Fibroblast of the aortic adventitia (primary cell): ENCODE results near the gene TAS2R50. TPM values are rescaled to one million over a fixed set of nuclear protein-coding genes. Genes with fewer than 3 reads are reported as not detected.
A peak's percentile ranks its signal among the peaks of the same experiment; 100 is the strongest.

Experiments used
- DNase-seq: peaks from one replicate; pipeline ENCODE4 v3.0.0-alpha.2; 2010; ENCODE audit warnings: low read depth
- H3K4me3 ChIP-seq: 2 replicates; pipeline ENCODE4 v1.5.1; 2011; ENCODE audit warnings: low read depth, mild to moderate bottlenecking, control low read depth, low read length, moderate library complexity
- total RNA-seq: library from RNA; depleted of rRNA; stranded (reverse); fragments of >200 nt; gene quantifications from 2 replicates; pipeline ENCODE4 v1.2.3, GENCODE V29; 2012; ENCODE audit warnings: low replicate concordance
- TF ChIP-seq, protein P1 (sequence below): IDR thresholded peaks from 2 replicates; pipeline ENCODE4 v1.5.1; 2011; ENCODE audit warnings: mild to moderate bottlenecking, low read length, control low read depth, inconsistent platforms; ENCODE audit not compliant: insufficient read depth

TAS2R50 gene
- total RNA-seq, 1 donor, result 3.1 TPM

DNA sequence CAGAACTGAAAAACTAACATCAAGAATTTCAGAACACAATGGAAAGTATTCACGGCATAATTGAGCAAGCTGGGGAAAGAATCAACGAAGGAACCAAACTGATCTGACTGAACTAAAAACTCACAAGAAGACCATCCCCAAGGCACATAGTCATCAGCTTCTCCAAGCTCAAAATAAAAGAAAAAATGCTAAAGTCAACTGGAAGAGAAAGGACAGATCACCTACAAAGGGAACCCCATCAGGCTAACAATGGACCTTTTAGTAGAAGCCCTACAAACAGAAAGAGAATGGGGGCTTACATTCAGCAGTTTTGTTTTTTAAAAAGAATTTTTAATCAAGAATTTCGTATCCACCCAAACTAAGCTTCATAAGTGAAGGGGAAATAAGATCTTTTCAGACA, 11.7 kb downstream of the TAS2R50 start:
- no peak for DNase-seq
- TF ChIP-seq, protein P1, sequence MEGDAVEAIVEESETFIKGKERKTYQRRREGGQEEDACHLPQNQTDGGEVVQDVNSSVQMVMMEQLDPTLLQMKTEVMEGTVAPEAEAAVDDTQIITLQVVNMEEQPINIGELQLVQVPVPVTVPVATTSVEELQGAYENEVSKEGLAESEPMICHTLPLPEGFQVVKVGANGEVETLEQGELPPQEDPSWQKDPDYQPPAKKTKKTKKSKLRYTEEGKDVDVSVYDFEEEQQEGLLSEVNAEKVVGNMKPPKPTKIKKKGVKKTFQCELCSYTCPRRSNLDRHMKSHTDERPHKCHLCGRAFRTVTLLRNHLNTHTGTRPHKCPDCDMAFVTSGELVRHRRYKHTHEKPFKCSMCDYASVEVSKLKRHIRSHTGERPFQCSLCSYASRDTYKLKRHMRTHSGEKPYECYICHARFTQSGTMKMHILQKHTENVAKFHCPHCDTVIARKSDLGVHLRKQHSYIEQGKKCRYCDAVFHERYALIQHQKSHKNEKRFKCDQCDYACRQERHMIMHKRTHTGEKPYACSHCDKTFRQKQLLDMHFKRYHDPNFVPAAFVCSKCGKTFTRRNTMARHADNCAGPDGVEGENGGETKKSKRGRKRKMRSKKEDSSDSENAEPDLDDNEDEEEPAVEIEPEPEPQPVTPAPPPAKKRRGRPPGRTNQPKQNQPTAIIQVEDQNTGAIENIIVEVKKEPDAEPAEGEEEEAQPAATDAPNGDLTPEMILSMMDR, result no peak
- H3K4me3 ChIP-seq, result no peak overlapping the region

DNA sequence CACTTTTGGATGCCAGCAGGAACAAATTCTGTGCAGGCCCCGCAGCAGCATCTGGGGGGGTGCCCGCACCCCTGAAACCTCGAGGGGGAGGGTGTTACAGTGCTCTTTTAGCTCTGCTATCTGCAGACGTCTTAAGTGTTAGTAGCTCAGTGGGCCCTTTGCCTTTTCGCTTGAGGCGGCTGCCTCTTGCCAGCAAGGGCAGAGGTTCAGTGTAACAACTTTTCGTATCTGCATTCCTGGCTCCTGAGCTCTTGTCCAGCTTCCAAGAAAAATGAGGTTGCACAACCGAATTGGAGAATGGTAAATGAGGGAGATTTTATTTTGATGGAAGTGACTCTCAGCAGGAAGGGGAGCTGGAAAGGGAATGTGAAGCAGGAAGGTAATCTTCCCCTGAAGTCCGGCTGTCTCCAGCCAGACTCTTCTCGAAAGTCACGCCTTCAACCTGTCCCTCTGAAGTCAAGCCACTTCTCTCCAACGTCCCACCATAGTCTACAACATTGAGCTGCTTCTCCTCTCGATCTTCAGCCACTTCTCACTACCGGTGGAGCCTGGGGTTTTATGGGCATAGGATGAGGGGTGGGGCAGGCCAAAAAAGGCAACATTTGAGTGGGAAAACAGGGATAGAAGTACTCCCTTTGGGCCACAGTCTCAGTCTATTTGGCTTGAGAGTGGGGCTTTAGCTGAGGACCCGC, 17.8 kb downstream of the TAS2R50 start:
- DNase-seq, result peak; percentile 93
- TF ChIP-seq, protein P1, result no peak
- no peak overlapping the region for H3K4me3 ChIP-seq

DNA sequence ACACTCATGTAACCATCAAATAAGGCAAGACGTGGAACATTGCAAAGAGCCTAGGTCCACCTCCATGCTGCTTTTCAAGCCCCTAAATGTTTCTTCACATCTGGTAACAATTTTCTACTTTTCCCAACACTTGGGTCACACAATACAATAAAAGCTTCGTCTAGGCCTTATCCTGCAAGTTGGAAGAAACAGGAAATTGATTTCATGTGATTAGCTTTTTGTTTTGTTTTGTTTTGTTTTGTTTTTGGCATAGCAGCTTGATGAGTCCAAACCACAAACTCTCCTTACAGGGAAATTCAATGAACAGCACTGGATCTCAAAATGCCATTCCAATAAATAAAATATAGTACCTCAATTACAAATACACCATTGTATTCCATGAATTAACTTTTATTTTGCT, 19.3 kb downstream of the TAS2R50 start:
- TF ChIP-seq, protein P1, result no peak
- no peak overlapping the region for H3K4me3 ChIP-seq
- DNase-seq, result peak; percentile 69

DNA sequence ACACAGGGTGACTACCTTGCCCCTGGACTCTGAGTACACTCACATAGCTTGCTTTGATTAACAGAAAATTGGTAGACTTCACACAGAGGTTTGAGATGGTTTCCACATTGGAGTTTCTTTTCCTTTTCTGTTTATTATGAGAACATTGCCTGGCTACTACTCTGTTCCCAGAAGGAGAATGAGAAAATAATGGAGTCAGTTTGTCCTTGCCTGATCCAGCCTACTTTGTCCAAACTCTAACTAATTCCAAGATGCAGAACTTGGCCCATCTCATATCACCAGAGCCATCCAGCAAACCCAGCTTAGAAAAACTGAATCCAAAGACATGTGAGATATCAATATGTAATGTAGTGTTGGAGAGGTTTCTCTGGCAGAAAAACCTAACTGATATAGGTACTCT, 20.4 kb downstream of the TAS2R50 start:
- peak; percentile 8 for DNase-seq
- TF ChIP-seq, protein P1, result no peak
- no peak overlapping the region for H3K4me3 ChIP-seq

DNA sequence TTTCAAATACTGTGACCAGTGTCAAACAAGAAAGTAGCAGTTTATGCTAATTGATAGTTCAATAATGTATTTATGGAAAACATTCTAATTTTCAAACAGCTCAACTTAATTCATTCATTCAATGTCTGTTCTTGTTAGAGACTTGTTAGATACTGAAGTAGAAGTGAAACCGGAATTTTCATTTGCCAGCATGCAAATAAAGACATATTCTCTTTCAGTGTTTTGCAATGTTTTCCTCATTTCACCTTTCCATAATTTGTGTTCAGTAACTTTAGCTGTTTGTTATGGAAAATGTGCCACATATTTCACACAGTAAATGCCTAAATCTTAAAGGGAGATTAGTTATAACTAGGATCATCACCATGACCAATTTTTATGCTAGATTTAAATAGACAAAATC, 21.2 kb downstream of the TAS2R50 start:
- H3K4me3 ChIP-seq, result no peak overlapping the region
- no peak for DNase-seq
- TF ChIP-seq, protein P1, result no peak

DNA sequence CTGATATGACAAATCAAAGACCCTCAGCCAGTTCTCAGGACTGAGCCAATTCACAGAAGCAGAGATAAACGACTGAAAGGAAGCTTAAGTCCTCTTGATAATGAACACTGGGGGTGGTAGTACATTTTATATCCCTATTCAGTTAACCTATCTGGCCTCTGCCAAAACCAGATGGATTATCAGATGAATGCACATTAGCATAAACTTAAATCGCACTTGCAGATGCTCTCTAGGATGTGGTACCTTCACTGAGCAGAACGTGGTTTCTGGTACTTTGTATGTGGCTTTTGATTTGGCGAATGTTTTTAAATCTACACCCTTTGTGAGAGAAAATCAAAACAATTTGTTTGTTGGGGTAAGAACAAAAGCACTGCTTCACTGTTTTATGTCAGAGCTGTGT, 26.5 kb downstream of the TAS2R50 start:
- TF ChIP-seq, protein P1, result no peak
- no peak for DNase-seq
- H3K4me3 ChIP-seq, result no peak overlapping the region

DNA sequence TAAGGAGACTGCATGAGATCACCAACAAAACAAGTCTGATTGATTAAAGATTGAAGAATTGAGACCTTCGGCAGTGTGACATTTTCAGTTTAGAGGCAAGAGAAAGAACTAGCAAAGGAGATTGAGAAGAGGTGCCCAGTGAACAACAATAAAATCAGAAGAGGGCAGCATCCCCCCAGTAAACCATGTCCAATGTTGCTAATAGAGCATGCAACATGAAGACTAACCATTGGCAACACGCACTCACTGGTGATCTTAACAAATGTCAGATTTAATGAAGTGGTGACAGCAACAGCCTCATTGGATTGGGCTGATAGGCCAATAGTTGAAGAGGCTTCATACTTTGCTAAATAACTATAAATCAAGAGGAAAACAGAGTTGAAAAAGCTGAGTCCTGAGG, 26.9 kb downstream of the TAS2R50 start:
- peak; percentile 16 for DNase-seq
- no peak overlapping the region for H3K4me3 ChIP-seq
- TF ChIP-seq, protein P1, result no peak
